ENCODE data around the gene ARL15.

DNA sequence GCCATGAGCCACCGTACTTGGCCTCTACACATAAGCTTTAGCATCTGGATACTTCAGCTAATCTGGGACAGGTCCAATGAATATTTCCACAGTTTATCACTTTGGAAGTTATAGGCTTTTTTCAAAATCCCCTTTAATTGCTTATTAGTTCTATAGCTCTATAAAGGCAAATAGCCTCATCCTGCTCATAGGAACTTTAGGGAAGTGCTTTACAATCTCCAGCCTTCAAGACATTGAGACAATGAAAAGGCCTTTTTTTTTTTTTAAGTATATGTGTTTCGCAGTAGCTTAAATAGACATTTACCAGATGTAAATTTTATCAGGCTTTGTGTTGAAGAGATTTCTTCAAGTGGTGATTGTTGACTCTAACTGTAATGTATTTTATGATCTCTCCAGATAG, 224.2 kb downstream of the ARL15 start:
- TF ChIP-seq, protein P1, sequence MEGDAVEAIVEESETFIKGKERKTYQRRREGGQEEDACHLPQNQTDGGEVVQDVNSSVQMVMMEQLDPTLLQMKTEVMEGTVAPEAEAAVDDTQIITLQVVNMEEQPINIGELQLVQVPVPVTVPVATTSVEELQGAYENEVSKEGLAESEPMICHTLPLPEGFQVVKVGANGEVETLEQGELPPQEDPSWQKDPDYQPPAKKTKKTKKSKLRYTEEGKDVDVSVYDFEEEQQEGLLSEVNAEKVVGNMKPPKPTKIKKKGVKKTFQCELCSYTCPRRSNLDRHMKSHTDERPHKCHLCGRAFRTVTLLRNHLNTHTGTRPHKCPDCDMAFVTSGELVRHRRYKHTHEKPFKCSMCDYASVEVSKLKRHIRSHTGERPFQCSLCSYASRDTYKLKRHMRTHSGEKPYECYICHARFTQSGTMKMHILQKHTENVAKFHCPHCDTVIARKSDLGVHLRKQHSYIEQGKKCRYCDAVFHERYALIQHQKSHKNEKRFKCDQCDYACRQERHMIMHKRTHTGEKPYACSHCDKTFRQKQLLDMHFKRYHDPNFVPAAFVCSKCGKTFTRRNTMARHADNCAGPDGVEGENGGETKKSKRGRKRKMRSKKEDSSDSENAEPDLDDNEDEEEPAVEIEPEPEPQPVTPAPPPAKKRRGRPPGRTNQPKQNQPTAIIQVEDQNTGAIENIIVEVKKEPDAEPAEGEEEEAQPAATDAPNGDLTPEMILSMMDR (IDR thresholded peaks at IDR 0.05; ENCODE audit: borderline replicate concordance, extremely low read depth, low read length, poor library complexity, severe bottlenecking): no peak
- TF ChIP-seq EZH2 (IDR thresholded peaks at IDR 0.05; ENCODE audit: borderline replicate concordance, low read depth, low read length, severe bottlenecking): no peak
